Prostate gland (tissue), 2 donors: Measurements from ENCODE around the gene SLX1B.
"Not testable (repeated sequence)": the region's sequence is repeated elsewhere in the genome, so short reads cannot be mapped to it uniquely, and the experiment has no call there.

Experiments used
- POLR2AphosphoS5 ChIP-seq: sonication (generic); formaldehyde crosslinking; IDR thresholded peaks from one replicate; pipeline ENCODE4 v1.6.1; 2017; ENCODE audit warnings: antibody characterized with exemption
- TF ChIP-seq, protein P1 (sequence below), 4 experiments: fragments of 200-600 bp in 2 of 4; fragments of 450-650 bp in 2 of 4; sonication (generic) in 2 of 4; IDR thresholded peaks; 1 replicate in 3 of 4; 2 replicates in 1 of 4; pipeline ENCODE4 v1.5.1; 2016 to 2019; ENCODE audit warnings: antibody characterized with exemption in 4 of 4, mild to moderate bottlenecking in 2 of 4, moderate library complexity in 2 of 4

DNA sequence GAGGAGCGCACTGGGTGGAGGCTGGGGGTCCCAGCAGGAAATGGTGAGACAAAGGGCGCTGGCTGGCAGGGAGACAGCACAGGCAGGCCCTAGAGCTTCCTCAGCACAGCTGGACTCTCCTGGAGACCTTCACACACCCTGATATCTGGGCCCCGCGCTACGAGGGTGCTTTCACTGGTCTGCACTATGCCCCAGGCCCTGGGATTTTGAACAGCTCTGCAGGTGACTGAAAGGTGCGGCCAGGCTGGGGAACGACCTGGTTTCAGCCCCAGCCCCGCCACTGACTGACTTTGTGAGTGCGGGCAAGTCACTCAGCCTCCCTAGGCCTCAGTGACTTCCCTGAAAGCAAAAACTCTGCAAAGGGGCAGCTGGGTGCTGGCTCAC is 6.3 kb downstream of the SLX1B start:
- TF ChIP-seq, protein P1, sequence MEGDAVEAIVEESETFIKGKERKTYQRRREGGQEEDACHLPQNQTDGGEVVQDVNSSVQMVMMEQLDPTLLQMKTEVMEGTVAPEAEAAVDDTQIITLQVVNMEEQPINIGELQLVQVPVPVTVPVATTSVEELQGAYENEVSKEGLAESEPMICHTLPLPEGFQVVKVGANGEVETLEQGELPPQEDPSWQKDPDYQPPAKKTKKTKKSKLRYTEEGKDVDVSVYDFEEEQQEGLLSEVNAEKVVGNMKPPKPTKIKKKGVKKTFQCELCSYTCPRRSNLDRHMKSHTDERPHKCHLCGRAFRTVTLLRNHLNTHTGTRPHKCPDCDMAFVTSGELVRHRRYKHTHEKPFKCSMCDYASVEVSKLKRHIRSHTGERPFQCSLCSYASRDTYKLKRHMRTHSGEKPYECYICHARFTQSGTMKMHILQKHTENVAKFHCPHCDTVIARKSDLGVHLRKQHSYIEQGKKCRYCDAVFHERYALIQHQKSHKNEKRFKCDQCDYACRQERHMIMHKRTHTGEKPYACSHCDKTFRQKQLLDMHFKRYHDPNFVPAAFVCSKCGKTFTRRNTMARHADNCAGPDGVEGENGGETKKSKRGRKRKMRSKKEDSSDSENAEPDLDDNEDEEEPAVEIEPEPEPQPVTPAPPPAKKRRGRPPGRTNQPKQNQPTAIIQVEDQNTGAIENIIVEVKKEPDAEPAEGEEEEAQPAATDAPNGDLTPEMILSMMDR (IDR thresholded peaks at IDR 0.05), result not testable (repeated sequence)
- TF ChIP-seq POLR2AphosphoS5, result not testable (repeated sequence)
